Activated T-cell treated with anti-CD3 and anti-CD28 coated beads for 24 hours (primary cell): ENCODE results near the gene FHIT.
"Not testable (repeated sequence)": the region's sequence is repeated elsewhere in the genome, so short reads cannot be mapped to it uniquely, and the experiment has no call there.

Source experiments
- DNase-seq: peaks from one replicate; pipeline ENCODE4 v3.0.0-alpha.2; 2020; ENCODE audit warnings: low read depth

Gene FHIT

GRCh38 chr3:60989626-60990441 lies 261.4 kb downstream of the FHIT start:
- DNase-seq, result no peak

- not testable (repeated sequence) for DNase-seq
Observed at GRCh38 chr3:60987191-60987590, 264.1 kb downstream of the FHIT start.

DNA sequence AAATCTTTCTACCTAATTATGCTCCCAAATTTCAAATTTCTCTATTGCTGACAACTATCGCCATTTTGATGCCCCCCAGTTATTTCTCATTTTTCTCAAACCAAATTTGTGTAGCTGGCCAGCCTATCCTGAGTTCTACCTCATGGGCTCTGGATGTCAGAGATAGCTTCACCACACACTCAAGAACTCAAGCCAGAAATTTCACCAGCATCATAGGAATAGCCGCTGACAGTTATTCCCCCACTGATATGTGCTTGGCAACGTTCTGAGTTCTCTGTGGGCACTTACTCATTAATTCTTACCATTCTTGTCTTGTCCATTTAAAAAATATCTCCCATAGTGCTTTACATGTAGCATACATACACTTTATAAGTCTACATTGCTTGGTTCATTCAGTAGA lies 264.7 kb downstream of the FHIT start:
- no peak for DNase-seq

DNA sequence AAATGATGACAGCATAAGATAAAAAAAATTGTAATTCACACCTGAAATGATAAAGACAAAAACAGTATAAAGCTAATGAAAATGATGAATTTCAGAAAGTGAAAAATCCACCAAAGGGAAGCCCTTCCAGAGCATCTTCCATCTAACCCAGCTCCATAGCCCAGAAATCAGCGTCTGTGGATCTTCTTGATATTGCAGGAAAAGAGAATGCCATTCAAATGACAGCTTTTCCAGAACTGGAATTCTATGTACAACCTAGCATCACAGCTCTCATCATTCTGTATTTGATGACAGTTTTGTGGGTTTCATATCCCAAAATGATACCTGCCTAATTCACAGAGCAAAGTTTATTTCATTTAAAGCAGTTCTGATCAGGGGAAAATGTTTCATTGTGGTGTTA lies 267.3 kb downstream of the FHIT start:
- DNase-seq, result no peak

GRCh38 chr3:60980342-60980692 lies 270.9 kb downstream of the FHIT start:
- no peak for DNase-seq

- DNase-seq, result no peak
Observed at GRCh38 chr3:60979461-60980341, 271.6 kb downstream of the FHIT start.

GRCh38 chr3:60973321-60973720 lies 277.9 kb downstream of the FHIT start:
- no peak for DNase-seq

GRCh38 chr3:60972599-60972998 lies 278.7 kb downstream of the FHIT start:
- no peak for DNase-seq

DNA sequence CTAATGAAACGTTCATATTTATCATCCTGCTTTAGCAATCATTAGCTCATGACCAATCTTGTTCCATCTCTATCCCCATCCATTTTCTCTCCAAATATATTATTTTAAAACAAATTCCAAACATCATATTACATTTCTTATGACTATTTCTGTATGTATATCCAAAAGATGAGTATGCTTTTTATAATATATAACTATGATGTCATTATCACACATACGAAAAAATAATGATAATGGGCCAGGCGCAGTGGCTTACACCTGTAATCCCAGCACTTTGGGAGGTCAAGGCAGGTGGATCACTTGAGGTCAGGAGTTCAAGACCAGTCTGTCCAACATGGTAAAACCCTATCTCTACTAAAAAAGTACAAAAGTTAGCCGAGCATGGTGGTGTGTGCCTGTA lies 280.4 kb downstream of the FHIT start:
- no peak for DNase-seq

GRCh38 chr3:60967141-60967540 lies 284.1 kb downstream of the FHIT start:
- no peak for DNase-seq

DNA sequence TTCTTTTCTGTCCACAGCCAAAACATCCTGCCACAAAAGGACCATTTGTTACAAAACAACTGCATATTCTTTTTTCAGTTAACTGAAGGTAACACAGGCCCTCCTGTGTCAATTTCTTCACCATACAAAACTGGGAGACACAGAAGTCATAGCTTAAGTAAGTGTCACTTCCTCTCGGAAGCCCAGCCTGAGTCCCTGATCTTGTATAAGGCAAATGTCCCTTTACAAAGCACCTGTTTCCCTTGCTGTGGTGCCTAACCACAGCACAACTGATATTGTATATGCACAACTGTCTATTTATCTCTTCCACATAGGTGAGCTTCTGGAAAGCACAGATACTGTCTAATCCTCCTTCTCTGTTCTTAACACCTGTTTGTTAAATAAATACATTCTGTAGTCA lies 293.7 kb downstream of the FHIT start:
- no peak for DNase-seq

- DNase-seq, result no peak
Observed at GRCh38 chr3:60956729-60957128, 294.5 kb downstream of the FHIT start.

GRCh38 chr3:60955034-60955433 lies 296.2 kb downstream of the FHIT start:
- DNase-seq, result no peak

- DNase-seq, result no peak
Observed at GRCh38 chr3:60954048-60954447, 297.2 kb downstream of the FHIT start.

DNA sequence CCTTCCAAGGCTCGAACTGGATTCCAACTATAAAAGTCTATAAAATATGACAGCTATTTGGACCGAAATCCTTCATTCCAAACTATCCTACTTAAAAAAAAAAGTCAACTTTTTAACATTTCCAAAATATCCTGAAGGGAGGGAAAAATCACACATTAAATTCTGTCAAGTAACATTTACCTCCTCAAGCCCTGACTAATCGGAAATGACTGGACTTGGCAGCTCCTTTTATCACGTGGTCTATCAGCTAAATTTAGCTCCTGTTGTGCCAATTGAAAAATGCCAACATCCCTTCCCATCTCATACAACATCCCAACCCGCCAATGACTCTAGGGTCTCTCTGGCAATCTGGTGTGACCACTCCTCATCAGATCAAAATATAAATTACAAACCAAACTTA lies 297.9 kb downstream of the FHIT start:
- no peak for DNase-seq

- no peak for DNase-seq
Observed at GRCh38 chr3:60952055-60952454, 299.2 kb downstream of the FHIT start.

GRCh38 chr3:60949146-60949545 lies 302.1 kb downstream of the FHIT start:
- no peak for DNase-seq

GRCh38 chr3:60948488-60948887 lies 302.8 kb downstream of the FHIT start:
- DNase-seq, result no peak

DNA sequence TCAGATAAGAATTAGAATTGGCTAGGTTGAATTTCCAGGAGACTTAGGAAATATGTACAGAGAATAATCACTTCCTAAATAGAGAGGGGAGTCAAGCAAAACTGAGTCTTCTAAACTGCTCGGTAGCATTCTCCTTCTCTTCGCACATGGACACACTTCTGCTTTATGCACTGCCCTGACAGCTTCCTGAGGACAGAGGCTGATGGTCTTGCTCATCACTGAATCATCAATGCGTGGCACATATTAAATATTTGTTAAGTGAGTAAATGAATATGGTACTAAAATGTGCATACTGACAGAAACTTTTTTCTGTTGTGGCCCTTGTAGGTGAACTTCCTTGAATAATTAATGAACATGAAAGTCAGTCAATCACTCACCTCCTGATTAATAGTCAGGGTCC lies 315.5 kb downstream of the FHIT start:
- DNase-seq, result no peak

DNA sequence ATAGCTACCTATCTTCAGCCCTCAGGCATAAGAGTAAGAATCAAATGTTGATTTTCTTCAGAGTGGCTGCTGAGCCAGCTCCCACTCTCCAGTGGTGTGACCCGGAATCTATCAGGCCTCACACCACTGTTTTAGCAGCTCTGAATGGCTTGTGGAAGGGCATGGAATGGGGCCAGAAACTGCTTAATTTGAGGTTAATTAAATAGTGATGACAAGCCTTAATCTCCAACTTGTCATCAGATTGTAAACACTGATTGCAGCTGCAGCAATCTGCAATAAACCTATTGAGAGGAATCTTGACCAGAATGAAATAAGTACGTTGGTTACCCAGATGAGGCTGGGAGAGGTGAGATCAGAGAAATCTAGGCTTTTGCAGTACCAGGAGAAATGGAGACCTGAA lies 317.4 kb downstream of the FHIT start:
- no peak for DNase-seq

DNA sequence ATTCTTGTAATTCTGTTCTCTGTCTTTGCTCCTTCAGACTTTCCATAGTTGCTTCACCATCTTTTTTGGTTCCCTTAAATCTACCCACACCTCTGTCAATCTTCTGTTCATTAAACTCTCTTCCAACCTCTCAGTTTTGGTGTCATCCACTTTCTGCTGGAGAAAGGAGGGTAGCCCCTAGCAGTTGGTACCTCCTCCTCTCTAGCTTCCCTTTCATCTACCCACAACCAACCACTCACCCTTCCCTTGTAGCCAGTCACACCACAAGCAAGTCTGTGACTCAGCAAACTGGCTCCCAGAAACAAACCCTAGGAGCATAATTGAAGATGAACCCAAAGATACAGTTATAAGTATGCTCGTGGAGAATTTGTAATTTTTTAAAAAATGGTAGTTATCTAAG lies 318.6 kb downstream of the FHIT start:
- no peak for DNase-seq

DNA sequence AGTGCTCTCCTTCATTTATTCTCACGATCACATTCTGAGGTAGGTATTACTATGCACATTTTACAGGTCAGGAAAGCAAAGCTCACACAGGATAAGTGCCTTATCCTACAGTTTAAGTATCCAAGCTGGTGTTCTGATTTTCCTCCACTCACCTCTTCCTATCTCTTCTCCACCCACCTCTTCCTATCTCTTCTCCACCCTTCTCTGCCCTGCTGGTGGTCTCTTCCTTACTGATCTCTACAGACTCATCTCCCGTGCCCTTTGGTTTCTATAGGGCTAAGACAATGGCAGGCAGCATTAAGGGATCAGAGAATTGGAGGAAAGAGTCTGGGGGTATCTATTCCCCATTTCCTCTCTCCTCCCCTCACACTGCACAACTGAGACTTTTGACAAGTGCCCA lies 319.1 kb downstream of the FHIT start:
- no peak for DNase-seq

DNA sequence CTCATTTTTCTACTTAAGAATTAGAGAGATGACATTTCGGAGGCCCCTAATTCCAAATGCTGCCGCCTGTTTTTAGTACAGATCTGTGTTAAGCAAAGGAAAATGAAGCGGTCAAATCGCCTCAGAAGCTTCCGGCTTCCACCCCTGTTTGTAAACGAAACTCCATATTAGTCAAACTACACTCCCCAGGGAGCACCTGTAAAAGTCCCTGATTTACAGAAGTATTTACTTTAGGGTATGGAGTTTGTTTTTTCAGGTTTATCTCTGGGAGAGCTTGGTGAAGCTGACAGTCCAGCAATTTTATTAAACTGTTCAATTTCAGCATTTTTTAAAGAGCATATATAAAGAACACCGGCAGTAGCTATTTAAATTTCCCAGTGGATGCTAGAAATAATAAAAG lies 319.8 kb downstream of the FHIT start:
- DNase-seq, result no peak
